Measurements from ENCODE around the gene TNPO1.
"Not testable (repeated sequence)": the region's sequence is repeated elsewhere in the genome, so short reads cannot be mapped to it uniquely, and the experiment has no call there.

The TNPO1 gene

DNA sequence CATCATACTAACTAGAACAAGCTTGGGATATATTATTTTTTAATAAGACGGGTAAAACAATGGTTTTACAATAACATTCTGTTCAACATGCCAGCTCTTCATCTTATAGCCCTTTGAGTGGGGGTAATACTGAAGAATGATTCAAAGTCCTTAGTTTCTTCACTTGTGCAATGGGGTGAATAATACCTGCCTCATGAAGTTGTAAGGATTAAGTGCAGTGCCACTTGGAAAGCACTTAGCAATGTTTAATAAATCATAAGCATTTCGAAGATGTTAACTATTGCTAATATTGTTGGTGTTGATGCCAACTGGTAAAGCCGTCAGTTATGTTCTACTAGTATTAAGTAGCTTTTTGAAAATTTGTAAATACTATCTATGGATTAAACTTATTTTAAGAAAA is 38.0 kb downstream of the TNPO1 start:
- DNase-seq (ENCODE audit: low read depth), result no peak

DNA sequence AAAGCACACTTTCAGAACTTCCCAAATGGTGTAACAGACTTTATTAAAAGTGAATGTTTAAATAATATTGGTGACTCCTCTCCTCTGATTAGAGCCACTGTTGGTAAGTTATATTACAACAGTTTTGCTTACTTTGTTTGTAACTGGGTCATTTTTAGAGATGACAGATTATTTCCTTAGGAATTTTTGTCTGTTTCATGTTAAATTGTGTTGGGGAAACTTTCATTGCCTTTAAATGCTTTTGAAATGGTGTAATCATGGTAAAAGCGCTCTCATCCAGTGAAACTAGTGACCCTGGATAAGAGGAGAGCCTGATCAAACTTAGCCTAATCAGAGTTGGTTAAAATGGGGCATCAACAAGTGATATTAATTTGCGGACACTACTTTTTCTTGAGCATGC is 39.4 kb downstream of the TNPO1 start:
- DNase-seq (ENCODE audit: low read depth), result no peak

DNA sequence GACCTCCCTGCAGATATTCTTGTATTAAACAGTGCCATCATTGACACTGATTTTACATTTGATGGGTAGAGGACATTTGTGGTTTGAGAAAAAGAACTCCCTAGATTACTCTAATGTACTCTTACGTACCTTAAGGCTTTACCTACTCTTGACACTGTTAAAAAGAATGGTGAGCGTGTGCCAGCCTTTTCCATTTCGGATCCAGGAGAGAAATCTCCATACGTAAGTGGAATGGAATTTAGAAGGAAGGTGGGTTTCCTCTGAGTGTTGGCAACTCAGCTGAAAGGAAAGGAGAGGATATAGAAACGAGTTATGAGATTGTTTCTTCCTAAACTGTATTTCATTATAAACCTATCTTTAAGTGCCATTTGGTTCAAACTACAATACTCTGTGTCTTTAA is 40.9 kb downstream of the TNPO1 start:
- no peak for DNase-seq (ENCODE audit: low read depth)

DNA sequence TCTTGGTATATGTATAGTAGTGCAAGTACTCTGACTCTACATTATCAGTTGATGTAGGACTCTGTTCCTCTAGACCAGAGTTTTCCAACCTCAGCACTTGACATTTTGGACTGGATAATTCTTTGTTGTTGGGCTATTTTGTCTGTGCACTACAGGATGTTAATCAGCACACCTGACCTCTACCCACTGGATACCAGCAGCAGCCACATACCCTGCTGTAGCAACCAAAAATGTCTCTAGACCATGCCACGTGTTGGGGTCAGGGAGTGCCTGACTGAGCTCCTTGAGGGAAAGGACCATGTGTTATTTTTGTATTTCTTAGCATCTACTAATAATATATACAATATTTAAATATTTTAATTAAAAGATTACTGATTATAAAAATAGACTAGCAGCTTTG is 42.7 kb downstream of the TNPO1 start:
- no peak for DNase-seq (ENCODE audit: low read depth)

DNA sequence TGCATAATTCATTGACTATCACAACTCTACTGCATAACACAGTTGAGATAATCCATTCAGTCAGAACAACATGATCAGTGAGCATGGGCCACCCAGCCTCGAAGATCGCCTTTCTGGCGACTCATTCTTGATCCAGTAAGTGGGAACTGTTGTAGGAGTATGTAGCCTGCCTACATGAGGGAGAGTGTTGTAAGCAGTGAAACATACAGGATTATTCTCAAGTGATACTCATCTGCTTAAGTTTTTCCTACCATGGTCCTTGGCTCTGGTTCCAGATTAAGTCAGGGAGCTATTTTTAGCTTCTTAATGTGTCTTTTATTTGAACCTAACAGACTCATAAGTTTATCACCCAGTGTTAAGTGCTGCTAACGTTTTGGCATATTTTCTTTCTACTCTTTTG is 44.0 kb downstream of the TNPO1 start:
- DNase-seq (ENCODE audit: low read depth), result no peak

DNA sequence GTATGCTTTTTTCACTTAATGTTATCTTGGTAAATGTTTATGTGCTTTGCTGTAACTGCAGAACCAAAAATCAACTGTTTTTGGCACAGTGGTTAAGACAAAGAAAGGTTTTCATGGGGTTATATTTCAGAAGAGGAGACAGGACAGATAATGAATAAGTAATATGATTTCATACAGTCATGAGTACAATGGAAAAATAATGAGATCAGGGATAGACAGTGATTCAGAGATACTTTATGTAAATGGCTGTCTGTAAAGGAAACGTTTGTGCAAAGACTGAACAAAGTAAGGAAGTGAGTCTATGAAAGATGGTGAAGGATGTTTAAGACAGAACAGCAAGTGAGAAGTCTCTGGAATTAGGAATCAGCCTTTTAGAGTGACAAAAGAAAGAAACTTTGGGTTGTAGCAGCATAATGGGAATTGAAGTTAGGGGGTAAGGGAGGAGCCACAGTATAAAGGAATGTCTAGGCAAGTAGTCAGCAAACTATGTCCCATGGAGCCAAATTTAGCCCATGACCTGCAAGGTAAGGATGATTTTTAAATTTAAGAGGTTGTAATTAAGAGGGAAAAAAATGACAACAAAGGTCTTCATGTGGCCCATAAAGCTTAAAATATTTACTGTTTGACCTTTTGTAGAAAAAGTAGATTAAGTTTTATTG is 55.0 kb downstream of the TNPO1 start:
- no peak for DNase-seq (ENCODE audit: low read depth)

DNA sequence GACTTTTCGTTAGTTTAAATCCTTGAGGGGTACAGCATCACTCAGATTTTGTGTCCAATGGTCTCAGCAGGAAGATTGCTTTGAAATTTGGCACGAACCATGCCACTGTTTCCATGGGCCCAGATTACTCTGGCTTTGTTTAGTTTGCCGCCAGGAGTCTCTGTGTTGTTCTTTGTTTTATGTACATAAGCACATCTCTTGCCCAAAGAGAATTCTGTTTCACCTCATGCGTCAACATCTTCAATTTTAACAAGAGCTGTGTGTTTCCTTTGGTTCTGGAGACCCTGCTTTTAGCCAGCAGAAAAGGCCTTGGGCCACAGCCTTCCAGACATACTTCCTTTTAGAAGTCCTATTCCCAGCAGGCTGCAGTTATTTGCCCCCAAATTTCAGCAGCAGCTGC is 62.4 kb downstream of the TNPO1 start:
- DNase-seq (ENCODE audit: low read depth), result no peak

DNA sequence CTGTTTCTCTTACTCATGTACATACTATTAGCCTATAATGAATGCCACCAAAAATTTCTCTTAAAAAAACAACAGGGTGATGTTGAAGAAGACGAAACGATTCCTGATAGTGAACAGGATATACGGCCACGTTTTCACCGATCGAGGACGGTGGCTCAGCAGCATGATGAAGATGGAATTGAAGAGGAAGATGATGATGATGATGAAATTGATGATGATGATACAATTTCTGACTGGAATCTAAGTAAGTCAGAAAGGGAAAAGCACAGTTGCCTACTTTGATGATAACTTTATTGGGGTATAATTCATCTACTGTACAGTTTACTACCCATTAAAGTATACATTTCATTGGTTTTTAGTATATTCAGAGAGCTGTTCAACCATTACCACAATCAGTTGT is 66.5 kb downstream of the TNPO1 start:
- DNase-seq (ENCODE audit: low read depth), result no peak

DNA sequence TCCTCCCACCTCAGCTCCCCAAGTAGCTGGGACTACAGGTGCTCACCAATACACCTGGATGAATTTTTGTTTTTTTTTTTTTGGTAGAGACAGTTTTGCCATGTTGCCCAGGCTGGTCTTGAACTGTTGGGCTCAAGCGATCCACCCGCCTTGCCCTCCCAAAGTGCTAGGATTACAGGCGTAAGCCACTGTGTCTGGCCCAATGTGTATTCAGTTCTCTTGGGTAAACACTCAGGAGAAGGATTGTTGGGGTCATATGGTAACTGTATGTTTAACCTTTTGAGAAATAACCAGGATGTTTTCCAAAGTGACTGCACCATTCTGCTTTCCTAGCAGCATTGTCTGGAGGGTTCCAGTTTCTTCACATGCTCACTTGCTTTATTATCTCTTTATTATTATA is 67.4 kb downstream of the TNPO1 start:
- DNase-seq (ENCODE audit: low read depth), result no peak

DNA sequence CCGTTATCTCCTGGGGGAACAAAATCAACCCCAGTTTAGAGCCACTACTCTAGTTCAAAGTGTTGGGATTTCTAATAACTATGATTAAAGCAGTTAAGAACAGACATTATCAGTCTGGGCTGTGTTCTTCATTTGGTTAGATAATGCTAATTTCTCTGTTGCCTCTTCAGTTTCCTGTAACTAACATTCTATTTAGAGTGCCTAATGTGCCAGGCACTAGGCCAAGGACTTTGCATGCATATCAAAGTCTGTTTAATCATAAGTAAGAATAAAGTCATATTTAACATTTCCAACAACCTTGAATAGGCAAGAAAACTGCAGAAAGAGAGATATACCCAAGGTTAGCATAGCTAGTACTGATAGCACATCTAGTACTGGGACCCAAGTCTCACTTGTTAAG is 68.4 kb downstream of the TNPO1 start:
- no peak for DNase-seq (ENCODE audit: low read depth)

DNA sequence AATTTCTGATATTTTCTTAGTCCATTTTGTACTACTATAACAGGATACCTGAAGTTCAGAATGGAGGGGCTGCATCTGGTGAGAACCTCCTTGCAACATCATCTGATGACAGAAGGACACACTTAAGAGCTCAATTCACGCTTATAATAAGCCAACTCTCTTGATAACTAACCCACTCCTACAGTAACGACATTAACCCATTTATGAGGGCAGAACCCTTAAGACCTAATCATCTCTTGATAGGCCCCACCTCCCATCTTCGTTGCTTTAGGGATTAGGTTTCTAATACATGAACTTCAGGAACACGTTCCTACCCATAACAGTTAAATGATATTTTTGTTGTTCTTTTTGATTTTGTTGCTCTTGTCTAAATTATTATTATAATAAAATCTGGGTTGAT is 69.4 kb downstream of the TNPO1 start:
- no peak for DNase-seq (ENCODE audit: low read depth)

DNA sequence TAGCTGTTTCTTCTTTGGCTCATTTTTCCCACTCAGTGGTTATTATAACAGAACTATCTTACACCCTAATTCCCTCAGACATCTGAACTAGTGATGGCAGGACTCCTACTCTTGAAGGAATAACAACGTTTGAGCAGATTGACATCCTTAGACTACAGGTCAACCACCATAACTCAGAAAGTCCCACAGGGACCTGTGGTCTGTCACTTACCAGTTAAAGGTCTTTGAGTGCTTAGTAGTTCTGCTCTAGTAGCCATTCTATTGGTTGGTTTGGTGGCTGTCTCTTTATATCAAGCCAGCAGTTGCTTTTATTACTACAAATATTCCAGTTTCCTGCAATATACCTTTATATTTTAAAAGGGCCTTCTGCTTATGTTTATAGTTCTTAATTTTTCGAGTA is 72.1 kb downstream of the TNPO1 start:
- DNase-seq (ENCODE audit: low read depth), result no peak

DNA sequence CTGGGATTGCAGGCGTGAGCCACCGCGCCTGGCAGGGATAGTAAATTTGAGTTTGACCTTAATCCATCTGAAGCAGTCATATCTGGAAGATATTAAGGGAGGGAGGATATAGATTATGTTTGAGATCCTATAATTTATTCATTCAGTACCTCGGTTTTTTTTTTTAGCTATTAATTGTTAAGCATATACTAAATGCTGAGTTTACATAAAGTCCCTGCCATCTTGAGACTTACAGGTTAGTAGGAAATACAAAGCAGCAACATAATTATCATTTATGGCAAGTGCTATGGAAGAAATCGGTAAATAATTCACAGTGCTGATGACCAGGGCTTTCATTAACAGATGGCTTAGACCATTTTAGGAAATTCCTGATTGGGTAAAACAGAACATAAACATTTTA is 72.9 kb downstream of the TNPO1 start:
- no peak for DNase-seq (ENCODE audit: low read depth)

DNA sequence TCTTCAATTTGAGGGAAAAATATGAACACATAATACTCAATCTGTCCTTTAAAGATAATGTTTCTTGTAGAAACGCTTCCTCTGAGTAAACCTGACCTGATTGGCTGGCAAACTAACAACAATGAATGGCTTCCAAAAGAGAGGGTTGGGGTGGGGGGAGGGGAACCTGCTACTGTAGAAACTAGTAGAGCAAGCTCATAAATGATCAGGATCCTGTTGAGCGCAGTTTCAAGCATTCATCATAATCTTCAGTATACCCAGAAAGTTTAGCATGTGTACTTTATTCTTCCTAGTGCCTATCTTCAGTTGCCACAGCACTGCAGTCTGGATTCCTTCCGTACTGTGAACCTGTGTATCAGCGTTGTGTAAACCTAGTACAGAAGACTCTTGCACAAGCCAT is 76.4 kb downstream of the TNPO1 start:
- DNase-seq (ENCODE audit: low read depth), result no peak

DNA sequence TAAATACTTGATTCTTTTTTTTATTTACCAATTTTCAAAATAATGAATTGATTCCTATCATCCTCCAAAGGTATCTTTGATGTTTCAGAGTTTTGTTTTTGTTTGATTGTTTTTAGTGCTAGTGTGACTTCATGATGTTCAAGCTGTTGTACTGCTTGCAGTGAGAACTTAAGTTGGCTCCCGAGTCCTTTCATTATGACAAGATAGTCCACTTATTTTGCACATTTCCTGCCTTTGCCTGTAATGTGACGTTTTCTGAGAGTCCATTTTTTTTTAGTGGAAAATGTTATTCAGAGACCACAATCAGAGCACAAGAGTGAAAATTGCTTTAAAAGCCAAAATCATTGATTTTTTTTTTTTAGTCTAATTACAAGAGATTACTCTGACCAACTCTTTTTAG is 79.3 kb downstream of the TNPO1 start:
- no peak for DNase-seq (ENCODE audit: low read depth)

DNA sequence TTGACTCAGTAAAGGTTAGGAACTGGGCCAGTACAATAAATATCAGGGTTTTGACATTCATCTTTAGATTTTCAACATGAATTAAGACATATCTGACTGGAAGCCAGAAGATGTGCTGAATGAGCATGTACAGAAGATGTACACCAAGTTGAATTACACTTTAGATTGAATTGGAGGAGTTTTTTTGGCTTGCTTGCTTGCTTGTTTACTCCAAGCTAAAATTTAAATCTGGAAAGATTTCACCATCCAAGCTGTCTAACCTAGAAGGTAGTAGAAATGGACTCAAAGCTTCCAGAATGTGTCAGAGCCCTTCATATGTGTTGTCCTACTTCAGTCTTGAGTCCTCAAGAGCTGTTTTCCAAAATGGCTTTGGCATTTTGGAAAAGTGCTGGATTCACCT is 90.3 kb downstream of the TNPO1 start:
- no peak for DNase-seq (ENCODE audit: low read depth)

DNA sequence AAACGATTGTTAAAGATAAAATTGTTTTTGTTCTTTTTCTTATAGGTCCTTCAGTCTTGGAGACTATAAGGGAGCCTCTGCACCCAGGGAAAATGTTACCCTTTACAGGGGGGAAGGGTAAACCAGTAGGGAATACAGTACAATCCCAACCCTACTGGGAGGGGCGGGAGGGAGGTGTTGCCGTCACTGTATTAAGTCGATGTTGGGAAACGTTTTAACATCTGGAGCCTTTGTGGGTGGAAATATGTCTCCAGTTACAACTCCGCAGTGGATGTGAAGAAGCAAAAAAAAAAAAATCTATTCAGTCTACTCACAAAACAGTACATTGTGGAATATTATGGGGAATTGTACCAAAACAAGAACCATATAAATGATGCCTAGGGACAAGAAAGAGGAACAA is 92.2 kb downstream of the TNPO1 start:
- no peak for DNase-seq (ENCODE audit: low read depth)

DNA sequence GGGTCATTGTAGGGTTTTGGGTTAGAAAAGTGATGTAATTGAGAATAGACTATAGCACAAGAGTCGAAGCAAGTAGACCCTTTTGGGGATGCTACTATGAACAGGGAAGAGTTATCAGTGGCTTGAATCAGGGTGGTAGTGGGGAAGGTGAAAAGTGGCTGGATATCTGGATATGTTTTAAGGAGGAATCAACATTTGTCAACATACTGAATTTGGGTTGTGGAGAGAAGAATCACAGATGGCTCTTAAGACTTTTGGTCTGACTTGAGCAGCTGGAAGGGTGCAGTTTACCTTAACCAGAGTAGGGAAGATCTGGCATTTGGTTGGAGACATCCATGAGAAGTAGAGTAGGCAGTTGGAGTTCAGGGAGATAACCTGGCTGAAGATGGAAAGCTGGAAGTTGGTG is 100.9 kb downstream of the TNPO1 start:
- DNase-seq (ENCODE audit: low read depth), result no peak

DNA sequence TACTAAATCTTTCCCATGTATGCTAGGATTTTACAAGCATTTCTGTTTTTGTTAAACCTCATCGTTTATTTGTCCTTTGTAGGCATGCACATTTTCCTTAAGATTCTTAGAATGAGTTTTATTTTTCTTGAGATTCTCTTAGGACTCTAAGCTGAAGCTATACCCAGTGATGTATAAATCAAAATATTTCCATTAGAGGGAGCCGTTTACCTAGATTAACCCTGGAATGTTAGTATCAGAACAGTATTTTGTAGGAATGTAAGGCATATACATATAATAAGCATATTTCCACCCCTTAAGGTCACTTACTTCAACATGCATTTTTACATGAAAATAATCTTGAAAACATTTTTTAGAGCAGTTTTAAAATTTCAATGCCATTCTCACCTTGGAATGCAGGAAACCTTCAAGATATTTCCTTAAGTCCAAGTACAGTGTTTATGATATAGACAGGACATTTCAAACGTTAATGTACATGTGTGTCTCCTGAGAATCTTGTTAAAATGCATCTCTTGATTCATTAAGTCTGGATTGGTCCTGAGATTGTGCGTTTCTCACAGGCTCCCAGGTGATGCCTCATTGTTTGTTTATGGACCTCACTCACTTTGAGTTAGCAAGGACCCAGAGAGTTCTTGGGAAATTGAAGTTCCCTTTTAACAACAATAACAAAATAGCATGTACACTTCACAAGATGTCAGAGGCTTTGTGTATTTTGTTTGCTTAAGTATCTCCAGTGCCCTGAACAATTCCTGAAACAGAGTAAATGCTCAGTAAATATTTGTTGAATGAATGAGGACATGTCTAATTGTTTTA is 104.4 kb downstream of the TNPO1 start:
- no peak for DNase-seq (ENCODE audit: low read depth)

DNA sequence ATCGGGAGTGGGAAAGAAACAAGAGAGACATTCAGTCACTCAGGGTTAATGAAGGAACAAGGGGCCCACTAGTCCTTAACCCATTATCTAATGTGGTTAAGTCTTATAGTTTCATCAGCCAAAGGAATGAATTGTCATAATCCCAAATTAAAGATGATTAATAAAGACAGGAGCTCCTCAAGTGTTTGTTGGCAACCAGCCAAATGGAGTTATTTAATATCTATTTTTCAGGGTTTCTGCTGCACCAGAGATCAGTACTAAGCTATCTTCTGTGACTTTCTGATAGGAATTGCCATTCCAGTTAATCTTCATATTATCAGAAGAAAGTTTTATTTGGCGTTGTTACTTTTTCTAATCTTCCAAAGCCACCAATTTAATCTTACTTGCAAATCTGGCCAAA is 105.4 kb downstream of the TNPO1 start:
- no peak for DNase-seq (ENCODE audit: low read depth)

DNA sequence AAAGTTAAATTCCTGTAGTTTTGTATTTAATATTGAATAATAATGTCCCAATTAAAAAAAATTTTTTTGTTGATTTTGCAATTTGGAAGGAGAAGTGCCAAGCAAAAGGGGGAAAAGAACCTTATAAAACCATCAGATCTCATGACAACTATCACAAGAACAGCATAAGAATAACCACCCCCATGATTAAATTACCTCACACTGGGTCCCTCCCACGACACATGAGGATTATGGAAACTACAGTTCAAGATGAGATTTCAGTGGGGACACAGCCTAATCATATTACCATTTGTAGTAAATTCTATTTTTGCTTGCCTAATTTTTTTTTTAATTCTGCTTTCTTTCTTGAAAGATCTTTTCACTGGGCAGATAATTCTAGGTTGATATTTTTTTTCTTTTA is 106.0 kb downstream of the TNPO1 start:
- DNase-seq (ENCODE audit: low read depth), result no peak

DNA sequence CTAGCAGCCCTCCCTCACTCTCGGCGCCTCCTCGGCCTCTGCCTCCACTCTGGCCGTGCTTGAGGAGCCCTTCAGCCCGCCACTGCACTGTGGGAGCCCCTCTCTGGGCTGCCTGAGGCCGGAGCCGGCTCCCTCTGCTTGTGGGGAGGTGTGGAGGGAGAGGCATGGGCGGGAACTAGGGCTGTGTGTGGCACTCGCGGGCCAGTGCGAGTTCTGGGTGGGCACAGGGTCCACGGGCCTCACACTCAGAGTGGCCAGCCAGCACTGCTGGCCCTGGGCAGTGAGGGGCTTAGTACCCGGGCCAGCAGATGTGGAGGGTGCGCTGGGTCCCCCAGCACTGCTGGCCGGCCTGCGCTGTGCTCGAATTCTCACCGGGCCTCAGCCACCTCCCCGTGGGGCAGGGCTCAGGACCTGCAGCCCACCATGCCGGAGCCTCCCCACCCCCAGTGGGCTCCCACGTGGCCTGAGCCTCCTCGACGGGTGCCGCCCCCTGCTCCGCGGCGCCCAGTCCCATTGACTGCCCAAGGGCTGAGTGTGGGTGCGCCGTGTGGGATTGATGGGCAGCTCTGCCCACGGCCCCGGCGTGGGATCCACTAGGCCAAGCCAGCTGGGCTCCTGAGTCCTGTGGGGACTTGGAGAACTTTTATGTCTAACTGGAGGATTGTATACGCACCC is 109.0 kb downstream of the TNPO1 start:
- no peak for DNase-seq (ENCODE audit: low read depth)

DNA sequence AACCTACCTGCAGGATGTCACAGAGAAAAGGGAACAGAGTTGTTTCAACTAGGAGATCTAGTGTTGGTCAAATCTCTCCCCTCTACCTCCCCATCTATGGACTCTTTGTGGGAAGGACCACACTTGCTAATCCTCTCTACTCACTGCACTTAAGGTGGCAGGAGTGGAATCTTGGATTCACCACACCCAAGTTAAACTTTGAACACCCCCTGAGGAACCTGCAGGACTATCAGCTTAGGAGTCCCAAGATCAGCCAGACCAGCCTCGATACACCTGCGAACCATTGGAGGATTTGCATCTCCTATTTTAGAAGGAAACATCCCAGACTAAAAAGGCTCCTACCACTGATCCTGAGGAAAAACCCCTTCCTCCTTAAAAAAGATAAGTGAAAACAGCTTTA is 116.2 kb downstream of the TNPO1 start:
- not testable (repeated sequence) for DNase-seq (ENCODE audit: low read depth)

Data from stimulated activated CD8-positive, alpha-beta memory T cell treated with anti-CD3 and anti-CD28 coated beads, Interleukin-12 subunit alpha, Interleukin-12 subunit beta, amount 100 ng/mL, for 4 hours (primary cell).